Endothelial cell of umbilical vein (primary cell): ENCODE measurements around the gene NALF2.

Experiments
- POLR2A ChIP-seq: IDR thresholded peaks from 2 replicates; pipeline ENCODE4 v1.6.1; 2012; ENCODE audit warnings: low read depth, mild to moderate bottlenecking, control low read depth, low read length
- TF ChIP-seq, protein P1 (sequence below), 2 donors: IDR thresholded peaks; 1 replicate in 1 of 2; 2 replicates in 1 of 2; pipeline ENCODE4 v1.5.1; 2011; ENCODE audit warnings: low read length in 2 of 2, mild to moderate bottlenecking in 2 of 2, moderate library complexity in 2 of 2, control low read depth in 1 of 2, inconsistent platforms in 1 of 2, low read depth in 1 of 2; ENCODE audit not compliant: insufficient read depth in 1 of 2; ENCODE audit errors: extremely low read depth in 1 of 2

- no peak for TF ChIP-seq POLR2A
- TF ChIP-seq, protein P1, sequence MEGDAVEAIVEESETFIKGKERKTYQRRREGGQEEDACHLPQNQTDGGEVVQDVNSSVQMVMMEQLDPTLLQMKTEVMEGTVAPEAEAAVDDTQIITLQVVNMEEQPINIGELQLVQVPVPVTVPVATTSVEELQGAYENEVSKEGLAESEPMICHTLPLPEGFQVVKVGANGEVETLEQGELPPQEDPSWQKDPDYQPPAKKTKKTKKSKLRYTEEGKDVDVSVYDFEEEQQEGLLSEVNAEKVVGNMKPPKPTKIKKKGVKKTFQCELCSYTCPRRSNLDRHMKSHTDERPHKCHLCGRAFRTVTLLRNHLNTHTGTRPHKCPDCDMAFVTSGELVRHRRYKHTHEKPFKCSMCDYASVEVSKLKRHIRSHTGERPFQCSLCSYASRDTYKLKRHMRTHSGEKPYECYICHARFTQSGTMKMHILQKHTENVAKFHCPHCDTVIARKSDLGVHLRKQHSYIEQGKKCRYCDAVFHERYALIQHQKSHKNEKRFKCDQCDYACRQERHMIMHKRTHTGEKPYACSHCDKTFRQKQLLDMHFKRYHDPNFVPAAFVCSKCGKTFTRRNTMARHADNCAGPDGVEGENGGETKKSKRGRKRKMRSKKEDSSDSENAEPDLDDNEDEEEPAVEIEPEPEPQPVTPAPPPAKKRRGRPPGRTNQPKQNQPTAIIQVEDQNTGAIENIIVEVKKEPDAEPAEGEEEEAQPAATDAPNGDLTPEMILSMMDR (IDR thresholded peaks at IDR 0.05; ENCODE audit: extremely low read depth in 1 of 2, insufficient read depth in 1 of 2, low read depth in 1 of 2, low read length in 2 of 2) = no peak
These were observed 34.2 kb upstream of the NALF2 start for GRCh38 chrX:69469975-69470374.
